Astrocyte of the spinal cord (primary cell): ENCODE results near the gene DNTTIP2.
A peak's percentile ranks its signal among the peaks of the same experiment; 100 is the strongest.

Experiments used
- DNase-seq: peaks from one replicate; pipeline ENCODE4 v3.0.0; 2011; ENCODE audit warnings: low read depth, low spot score
- H3K4me3 ChIP-seq: 2 replicates; pipeline ENCODE4 v1.5.1; 2011; ENCODE audit warnings: low read depth, mild to moderate bottlenecking, low read length, moderate library complexity
- CTCF ChIP-seq: IDR thresholded peaks from 2 replicates; pipeline ENCODE4 v1.5.1; 2012; ENCODE audit warnings: low read depth, mild to moderate bottlenecking, low read length, inconsistent platforms
- in situ Hi-C: cut with HindIII; loops from 2 replicates; pipeline ENCODE4 v1.10.0; 2017; ENCODE audit warnings: low sequenced_read_pairs

Gene DNTTIP2

GRCh38 chr1:93848350-93848883 lies 30.6 kb downstream of the DNTTIP2 start:
- no peak for TF ChIP-seq CTCF
- no peak for DNase-seq
- in situ Hi-C loops: no loop called here
- H3K4me3 ChIP-seq: peak overlapping the region; percentile 75

GRCh38 chr1:93847811-93848288 lies 31.2 kb downstream of the DNTTIP2 start:
- in situ Hi-C loops: no loop called here
- no peak for DNase-seq
- TF ChIP-seq CTCF: no peak
- H3K4me3 ChIP-seq: peak overlapping the region; percentile 75

- peak; percentile 5 for TF ChIP-seq CTCF
- peak; percentile 90 for DNase-seq
- in situ Hi-C loops: no loop called here
- H3K4me3 ChIP-seq: peak overlapping the region; percentile 75
Observed at GRCh38 chr1:93846992-93847810, 31.8 kb downstream of the DNTTIP2 start.

- DNase-seq: peak; percentile 85
- peak overlapping the region; percentile 75 for H3K4me3 ChIP-seq
- in situ Hi-C loops: no loop called here
- TF ChIP-seq CTCF: peak; percentile 31
Observed at GRCh38 chr1:93846206-93846991, 32.6 kb downstream of the DNTTIP2 start.

GRCh38 chr1:93845538-93846205 lies 33.3 kb downstream of the DNTTIP2 start:
- in situ Hi-C loops: no loop called here
- peak; percentile 90 for DNase-seq
- no peak for TF ChIP-seq CTCF
- H3K4me3 ChIP-seq: peak overlapping the region; percentile 75
